Astrocyte of the spinal cord (primary cell): ENCODE data around the gene CRACDL.

Experiments used
- DNase-seq: peaks from one replicate; pipeline ENCODE4 v3.0.0; 2011; ENCODE audit warnings: low read depth, low spot score
- H3K4me3 ChIP-seq: 2 replicates; pipeline ENCODE4 v1.5.1; 2011; ENCODE audit warnings: low read depth, mild to moderate bottlenecking, low read length, moderate library complexity
- in situ Hi-C: cut with HindIII; loops from 2 replicates; pipeline ENCODE4 v1.10.0; 2017; ENCODE audit warnings: low sequenced_read_pairs
- TF ChIP-seq, protein P1 (sequence below): IDR thresholded peaks from 2 replicates; pipeline ENCODE4 v1.5.1; 2012; ENCODE audit warnings: low read depth, mild to moderate bottlenecking, low read length, inconsistent platforms

The CRACDL gene

GRCh38 chr2:98809878-98810587, 126.0 kb downstream of the CRACDL start:
- DNase-seq, result no peak
- no peak overlapping the region for H3K4me3 ChIP-seq
- TF ChIP-seq, protein P1, sequence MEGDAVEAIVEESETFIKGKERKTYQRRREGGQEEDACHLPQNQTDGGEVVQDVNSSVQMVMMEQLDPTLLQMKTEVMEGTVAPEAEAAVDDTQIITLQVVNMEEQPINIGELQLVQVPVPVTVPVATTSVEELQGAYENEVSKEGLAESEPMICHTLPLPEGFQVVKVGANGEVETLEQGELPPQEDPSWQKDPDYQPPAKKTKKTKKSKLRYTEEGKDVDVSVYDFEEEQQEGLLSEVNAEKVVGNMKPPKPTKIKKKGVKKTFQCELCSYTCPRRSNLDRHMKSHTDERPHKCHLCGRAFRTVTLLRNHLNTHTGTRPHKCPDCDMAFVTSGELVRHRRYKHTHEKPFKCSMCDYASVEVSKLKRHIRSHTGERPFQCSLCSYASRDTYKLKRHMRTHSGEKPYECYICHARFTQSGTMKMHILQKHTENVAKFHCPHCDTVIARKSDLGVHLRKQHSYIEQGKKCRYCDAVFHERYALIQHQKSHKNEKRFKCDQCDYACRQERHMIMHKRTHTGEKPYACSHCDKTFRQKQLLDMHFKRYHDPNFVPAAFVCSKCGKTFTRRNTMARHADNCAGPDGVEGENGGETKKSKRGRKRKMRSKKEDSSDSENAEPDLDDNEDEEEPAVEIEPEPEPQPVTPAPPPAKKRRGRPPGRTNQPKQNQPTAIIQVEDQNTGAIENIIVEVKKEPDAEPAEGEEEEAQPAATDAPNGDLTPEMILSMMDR, result no peak
- in situ Hi-C loops, result no loop called here

- DNase-seq, result no peak
- no peak overlapping the region for H3K4me3 ChIP-seq
- in situ Hi-C loops, result no loop called here
- TF ChIP-seq, protein P1, result no peak
Measured at GRCh38 chr2:98809116-98809515, 126.9 kb downstream of the CRACDL start.

GRCh38 chr2:98808546-98808945, 127.5 kb downstream of the CRACDL start:
- in situ Hi-C loops, result no loop called here
- TF ChIP-seq, protein P1, result no peak
- no peak for DNase-seq
- H3K4me3 ChIP-seq, result no peak overlapping the region

DNA sequence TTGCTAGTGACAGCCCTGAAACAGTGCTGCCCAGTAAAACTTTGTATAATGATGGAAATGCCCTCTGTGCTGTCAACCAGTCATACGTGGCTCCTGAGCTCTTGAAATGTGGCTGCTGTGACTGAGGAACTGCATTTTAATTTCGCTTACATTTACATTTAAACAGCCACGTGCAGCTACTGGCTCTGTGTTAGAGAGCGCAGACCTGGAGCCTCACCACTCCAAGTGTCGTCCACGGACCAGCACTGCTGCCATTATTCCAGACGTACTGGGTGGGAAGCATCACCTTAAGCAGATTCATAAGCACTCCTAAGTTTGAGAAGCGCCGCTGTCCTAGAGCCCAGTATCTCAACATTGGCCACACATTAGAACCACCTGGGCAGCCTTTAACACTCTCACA, 128.1 kb downstream of the CRACDL start:
- in situ Hi-C loops, result no loop called here
- TF ChIP-seq, protein P1, result no peak
- no peak for DNase-seq
- no peak overlapping the region for H3K4me3 ChIP-seq

DNA sequence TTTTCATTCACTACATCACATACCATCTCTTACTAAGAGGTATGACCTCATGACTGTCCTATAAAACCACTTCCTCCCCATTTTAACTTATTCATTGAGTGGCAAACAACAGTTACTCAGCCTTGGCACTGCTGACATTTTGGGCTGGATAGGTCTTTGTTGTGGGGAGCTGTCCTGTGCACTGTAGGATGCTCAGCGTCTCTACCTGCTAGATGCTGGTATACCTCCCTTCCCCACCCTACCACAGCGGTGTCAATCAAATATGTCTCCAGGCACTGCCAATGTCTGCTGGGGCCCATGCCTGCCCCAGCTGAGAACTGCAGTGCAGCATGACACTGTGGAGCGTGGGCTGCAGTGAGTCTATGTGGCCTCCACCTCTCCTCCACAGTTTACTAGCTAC, 128.8 kb downstream of the CRACDL start:
- TF ChIP-seq, protein P1, result no peak
- no peak overlapping the region for H3K4me3 ChIP-seq
- in situ Hi-C loops, result no loop called here
- DNase-seq, result no peak

DNA sequence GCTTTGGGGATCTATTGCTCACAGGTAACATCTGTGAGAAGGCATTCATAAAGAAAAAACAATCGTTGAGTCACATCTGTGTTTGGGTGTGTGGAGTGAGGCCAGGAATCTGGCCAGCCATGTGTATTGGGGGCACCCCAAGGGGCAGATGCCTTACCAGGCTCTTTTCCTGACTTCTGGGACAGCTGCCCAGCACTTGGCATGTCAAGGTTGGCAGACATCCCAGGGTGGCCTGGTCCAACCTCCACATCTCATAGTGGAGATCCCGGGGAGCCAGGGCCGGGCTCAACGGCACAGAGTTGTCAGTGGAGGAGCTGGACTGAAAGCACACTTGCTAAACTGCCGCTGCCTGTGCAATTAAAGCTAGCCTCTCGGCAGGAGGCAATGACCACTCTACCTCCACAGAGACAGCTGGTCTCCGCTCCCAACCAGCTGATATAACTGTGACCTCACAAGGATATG, 129.8 kb downstream of the CRACDL start:
- in situ Hi-C loops, result no loop called here
- DNase-seq, result peak; percentile 45
- H3K4me3 ChIP-seq, result no peak overlapping the region
- TF ChIP-seq, protein P1, result no peak
